IMR-90 (cell line): ENCODE measurements around the gene TTF2. TPM values are rescaled to one million over a fixed set of nuclear protein-coding genes. Genes with fewer than 3 reads are reported as not detected.
A peak's percentile ranks its signal among the peaks of the same experiment; 100 is the strongest.

Experiments used
- ATAC-seq: fragments of 200-7000 bp; cut with Tn5 transposase; 2 replicates; pipeline ENCODE4 v1.9.1; 2020; ENCODE audit warnings: low read depth, mild to moderate bottlenecking, moderate library complexity
- BruUV-seq: library from RNA; stranded (reverse); fragments of 400-500 nt; replicated peaks from 2 replicates; lab custom pipeline; 2021; lab: Mats Ljungman, UMichigan
- CTCF ChIA-PET: fragments of 300-600 bp; formaldehyde crosslinking; extraction: SDS; loops from one replicate; lab custom pipeline; 2021; ENCODE audit warnings: antibody characterized with exemption; lab: Yijun Ruan, JAX
- POLR2A ChIA-PET: fragments of 300-600 bp; sonication (Branson Sonifier 250); formaldehyde crosslinking; loops from one replicate; lab custom pipeline; 2022; ENCODE audit warnings: antibody characterized with exemption; ENCODE audit not compliant: unreplicated experiment; lab: Charles Lee
- DNase-seq: peaks from one replicate; pipeline ENCODE4 v3.0.0; 2013
- H2AFZ ChIP-seq: replicated peaks from 2 replicates; pipeline ENCODE3; 2013; ENCODE audit warnings: low read length, mild to moderate bottlenecking; ENCODE audit not compliant: poor library complexity
- H2AK5ac ChIP-seq: 2 replicates; pipeline ENCODE4 v1.6.1; 2013; ENCODE audit warnings: low read depth, low read length, inconsistent platforms
- H2AK9ac ChIP-seq: replicated peaks from 2 replicates; pipeline ENCODE3; 2013; ENCODE audit warnings: mild to moderate bottlenecking, low read depth, low read length, moderate library complexity; ENCODE audit not compliant: poor library complexity
- H2BK120ac ChIP-seq: 2 replicates; pipeline ENCODE4 v1.6.1; 2013; ENCODE audit warnings: low read depth, low read length, inconsistent platforms
- H2BK15ac ChIP-seq: 3 replicates; pipeline ENCODE4 v1.6.1; 2013; ENCODE audit warnings: low read depth, low read length, inconsistent platforms
- H2BK20ac ChIP-seq: 2 replicates; pipeline ENCODE4 v1.6.1; 2013; ENCODE audit warnings: low read depth, mild to moderate bottlenecking, inconsistent platforms, low read length, moderate library complexity
- H2BK5ac ChIP-seq: 2 replicates; pipeline ENCODE4 v1.6.1; 2013; ENCODE audit warnings: mild to moderate bottlenecking, low read depth, low read length, inconsistent platforms; ENCODE audit not compliant: poor library complexity, severe bottlenecking
- H3K14ac ChIP-seq: replicated peaks from 2 replicates; pipeline ENCODE4 v1.6.1; 2013; ENCODE audit warnings: low read depth, low read length, inconsistent platforms
- H3K18ac ChIP-seq: 2 replicates; pipeline ENCODE4 v1.6.1; 2013; ENCODE audit warnings: low read depth, low read length, control low read depth
- H3K23ac ChIP-seq: 2 replicates; pipeline ENCODE4 v1.6.1; 2013; ENCODE audit warnings: low read depth, low read length, inconsistent platforms
- H3K27ac ChIP-seq: 2 replicates; pipeline ENCODE4 v1.5.1; 2013; ENCODE audit warnings: mild to moderate bottlenecking, control low read depth, low read length; ENCODE audit not compliant: insufficient read depth
- H3K27me3 ChIP-seq: 2 replicates; pipeline ENCODE4 v1.6.1; 2013; ENCODE audit warnings: low read length; ENCODE audit not compliant: control insufficient read depth, insufficient read depth
- H3K36me3 ChIP-seq: 2 replicates; pipeline ENCODE4 v1.6.1; 2013; ENCODE audit warnings: low read length, mixed read lengths; ENCODE audit not compliant: control insufficient read depth, insufficient read depth
- H3K4ac ChIP-seq: 2 replicates; pipeline ENCODE4 v1.6.1; 2013; ENCODE audit warnings: low read depth, low read length, inconsistent platforms
- H3K4me1 ChIP-seq: 2 replicates; pipeline ENCODE4 v1.6.1; 2013; ENCODE audit warnings: low read length, mixed read lengths; ENCODE audit not compliant: control insufficient read depth, insufficient read depth
- H3K4me2 ChIP-seq: 2 replicates; pipeline ENCODE4 v1.6.1; 2013; ENCODE audit warnings: low read depth, mild to moderate bottlenecking, control low read depth, low read length, moderate library complexity
- H3K4me3 ChIP-seq: 2 replicates; pipeline ENCODE4 v1.5.1; 2013; ENCODE audit warnings: low read depth, mild to moderate bottlenecking, control low read depth, low read length, moderate library complexity; ENCODE audit not compliant: insufficient read depth
- H3K56ac ChIP-seq: 2 replicates; pipeline ENCODE4 v1.6.1; 2013; ENCODE audit warnings: low read length, inconsistent platforms; ENCODE audit not compliant: insufficient read depth; ENCODE audit errors: extremely low read depth
- H3K79me1 ChIP-seq, 2 experiments: 2 replicates each; pipeline ENCODE4 v1.6.1; 2013; ENCODE audit warnings: low read length in 2 of 2, inconsistent platforms in 1 of 2, low read depth in 1 of 2
- H3K9ac ChIP-seq: 2 replicates; pipeline ENCODE4 v1.6.1; 2013; ENCODE audit warnings: low read depth, low read length, control low read depth
- H3K9me1 ChIP-seq: 2 replicates; pipeline ENCODE4 v1.6.1; 2013; ENCODE audit warnings: low read length, inconsistent platforms; ENCODE audit not compliant: insufficient read depth
- H3K9me3 ChIP-seq: 2 replicates; pipeline ENCODE4 v1.6.1; 2013; ENCODE audit warnings: low read length; ENCODE audit not compliant: control insufficient read depth, insufficient read depth
- H4K20me1 ChIP-seq: 2 replicates; pipeline ENCODE4 v1.6.1; 2013; ENCODE audit warnings: low read length, inconsistent platforms; ENCODE audit not compliant: insufficient read depth
- H4K5ac ChIP-seq: 2 replicates; pipeline ENCODE4 v1.6.1; 2013; ENCODE audit warnings: mild to moderate bottlenecking, low read depth, low read length, control low read depth
- H4K8ac ChIP-seq, 2 experiments: 2 replicates each; pipeline ENCODE4 v1.6.1; 2013; ENCODE audit warnings: low read depth in 2 of 2, low read length in 2 of 2, control low read depth in 1 of 2, inconsistent platforms in 1 of 2
- H4K91ac ChIP-seq: 2 replicates; pipeline ENCODE4 v1.6.1; 2013; ENCODE audit warnings: low read depth, low read length, inconsistent platforms; ENCODE audit not compliant: insufficient read depth
- BHLHE40 ChIP-seq: fragments of 150-350 bp; IDR thresholded peaks from 2 replicates; pipeline ENCODE4 v1.6.1; 2016; ENCODE audit warnings: mild to moderate bottlenecking, low read depth, low read length
- FOS ChIP-seq: fragments of 150-350 bp; IDR thresholded peaks from 2 replicates; pipeline ENCODE4 v1.6.1; 2016; ENCODE audit warnings: low read depth, low read length
- MAFK ChIP-seq: IDR thresholded peaks from 2 replicates; pipeline ENCODE4 v1.6.1; 2012; ENCODE audit warnings: low read depth, low read length, improper control_type of control experiment
- MAZ ChIP-seq: IDR thresholded peaks from 2 replicates; pipeline ENCODE4 v1.6.1; 2012; ENCODE audit warnings: low read depth, mild to moderate bottlenecking, low read length, improper control_type of control experiment, moderate library complexity, borderline replicate concordance
- MXI1 ChIP-seq: IDR thresholded peaks from 2 replicates; pipeline ENCODE4 v1.6.1; 2012; ENCODE audit warnings: low read depth, mild to moderate bottlenecking, low read length, moderate library complexity, borderline replicate concordance
- POLR2A ChIP-seq: IDR thresholded peaks from 2 replicates; pipeline ENCODE4 v1.6.1; 2012; ENCODE audit warnings: mild to moderate bottlenecking, low read depth, low read length
- RCOR1 ChIP-seq: IDR thresholded peaks from 2 replicates; pipeline ENCODE4 v1.6.1; 2012; ENCODE audit warnings: mild to moderate bottlenecking, low read length, improper control_type of control experiment; ENCODE audit not compliant: insufficient replicate concordance
- WGBS, 2 experiments: methylation state at CpG; one replicate each; pipeline versions ENCODE4 v1.1.5 to v1.1.7; 2013; ENCODE audit warnings: missing lambda C conversion rate in 2 of 2; ENCODE audit not compliant: insufficient read length in 1 of 2; ENCODE audit errors: extremely low coverage in 2 of 2; 5-methylcytosine and 5-hydroxymethylcytosine counted together
- dilution Hi-C: fragments of 300-500 bp; cut with HindIII; formaldehyde crosslinking; loops from one replicate; pipeline ENCODE4 v1.14.3; 2018; ENCODE audit warnings: low sequenced_read_pairs; ENCODE audit not compliant: unreplicated experiment
- in situ Hi-C: fragments of 300-500 bp; cut with MboI; formaldehyde crosslinking; loops from 3 replicates; pipeline ENCODE4 v1.14.3; 2019; ENCODE audit warnings: low sequenced_read_pairs, inconsistent platforms, mixed read lengths
- intact Hi-C: fragments of 100-400 bp; cut with micrococcal nuclease; formaldehyde crosslinking; loops from 2 replicates; pipeline ENCODE4 v1.10.0; 2022
- polyA plus RNA-seq, 3 experiments: library from polyadenylated mRNA; depleted of rRNA; stranded (reverse); fragments of >200 nt; gene quantifications; 2 replicates each; pipeline ENCODE4 v1.2.3, GENCODE V29; 2012; ENCODE audit warnings: low replicate concordance in 1 of 3
- total RNA-seq: library from RNA; depleted of rRNA; stranded (reverse); fragments of >200 nt; gene quantifications from 2 replicates; pipeline ENCODE4 v1.2.3, GENCODE V29; 2012

The TTF2 gene
- total and polyA plus RNA-seq, 2 of the 4 experiments (the other 2 are of a cell fraction): 11.5 to 14.7 TPM

- Histone ChIP-seq H3K4me3 (no peak overlapping the region), H3K18ac (peak overlapping the region; percentile 40; the same call in 1 of the 2 replicates), H4K8ac (peak overlapping the region in 1 of 2 experiments; percentile 20; a peak in 2 of 4 replicates), H3K9me3 (no peaks in the 10 kb centered on the region), H3K79me1 (no peaks in the 10 kb centered on the region), H2AK5ac (peak overlapping the region; percentile 45; the same call in 1 of the 2 replicates), H4K20me1 (no peaks in the 10 kb centered on the region; the same call in 1 of the 2 replicates), H3K36me3 (no peaks in the 10 kb centered on the region), H3K56ac (no peak overlapping the region), H4K91ac (peak overlapping the region; percentile 53), H3K9me1 (peaks cover 13% of the 10 kb centered on the region), H2AFZ (no peak overlapping the region), H2AK9ac (no peak overlapping the region), H3K14ac (peak overlapping the region; percentile 7), H2BK20ac (peak overlapping the region; percentile 68; the same call in 1 of the 2 replicates), H3K4me2 (no peak overlapping the region), H2BK120ac (peak overlapping the region; percentile 57), H3K27ac (no peak overlapping the region), H3K27me3 (no peaks in the 10 kb centered on the region), H2BK5ac (no peak overlapping the region), H3K4ac (peak overlapping the region; percentile 22), H3K23ac (no peak overlapping the region; the same call in 1 of the 2 replicates), H4K5ac (peak overlapping the region; percentile 4; the same call in 1 of the 2 replicates), H3K9ac (no peak overlapping the region), H3K4me1 (peaks cover 16% of the 10 kb centered on the region), H2BK15ac (peak overlapping the region; percentile 50; the same call in 1 of the 3 replicates)
- no CpG with 5 or more reads among the region's 3 CpGs for WGBS, 2 experiments
- ChIA-PET POLR2A (no interaction called here), CTCF (no interaction called here)
- BruUV-seq: no TSS peak
- DNase-seq: no peak
- intact Hi-C loops: loop anchor here (5.0 to 10.0 kb wide), 2 partner anchors 221 to 363 kb away; partner anchors contain the start of gene MAN1A2
- ATAC-seq: no peak
- dilution Hi-C loops: no loop called here
- TF ChIP-seq FOS (no peak), MAFK (no peak), MAZ (no peak), MXI1 (no peak), RCOR1 (no peak), BHLHE40 (no peak), POLR2A (no peak)
- in situ Hi-C loops: no loop called here
Observed at GRCh38 chr1:117143871-117144270, 83.7 kb downstream of the TTF2 start.
